Gastroesophageal sphincter (tissue), 3 donors: Measurements from ENCODE around the gene LRCH3.

Source experiments
- EP300 ChIP-seq: sonication (generic); formaldehyde crosslinking; IDR thresholded peaks from one replicate; pipeline ENCODE4 v1.6.1; 2017; ENCODE audit warnings: antibody characterized with exemption, mild to moderate bottlenecking
- POLR2A ChIP-seq, 2 donors: fragments of 450-650 bp; IDR thresholded peaks; one replicate each; pipeline ENCODE4 v1.6.1; 2017; ENCODE audit warnings: antibody characterized with exemption in 2 of 2, mild to moderate bottlenecking in 2 of 2, moderate library complexity in 1 of 2
- TF ChIP-seq, protein P1 (sequence below), 4 experiments: fragments of 200-600 bp in 2 of 4; fragments of 450-650 bp in 2 of 4; sonication (generic) in 1 of 4; IDR thresholded peaks; one replicate each; pipeline ENCODE4 v1.5.1; 2017 to 2019; ENCODE audit warnings: antibody characterized with exemption in 4 of 4, mild to moderate bottlenecking in 2 of 4, moderate library complexity in 2 of 4

DNA sequence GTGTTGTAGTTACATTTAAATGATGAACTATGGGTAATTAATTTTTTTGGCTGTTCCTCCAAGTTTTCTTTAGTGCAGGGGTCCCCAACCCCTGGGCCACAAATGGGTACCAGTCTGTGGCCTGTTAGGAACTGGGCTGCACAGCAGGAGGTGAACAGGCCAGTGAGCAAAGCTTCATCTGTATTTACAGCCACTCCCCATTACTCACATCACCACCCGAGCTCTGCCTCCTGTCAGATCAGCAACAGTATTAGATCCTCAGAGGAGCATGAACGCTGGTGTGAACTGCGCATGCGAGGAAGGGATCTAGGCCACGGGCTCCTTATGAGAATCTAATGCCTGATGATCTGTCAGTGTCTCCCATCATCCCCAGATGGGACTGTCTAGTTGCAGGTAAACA lies 83.0 kb downstream of the LRCH3 start:
- TF ChIP-seq POLR2A (IDR thresholded peaks at IDR 0.05) (no peak), EP300 (no peak)
- TF ChIP-seq, protein P1, sequence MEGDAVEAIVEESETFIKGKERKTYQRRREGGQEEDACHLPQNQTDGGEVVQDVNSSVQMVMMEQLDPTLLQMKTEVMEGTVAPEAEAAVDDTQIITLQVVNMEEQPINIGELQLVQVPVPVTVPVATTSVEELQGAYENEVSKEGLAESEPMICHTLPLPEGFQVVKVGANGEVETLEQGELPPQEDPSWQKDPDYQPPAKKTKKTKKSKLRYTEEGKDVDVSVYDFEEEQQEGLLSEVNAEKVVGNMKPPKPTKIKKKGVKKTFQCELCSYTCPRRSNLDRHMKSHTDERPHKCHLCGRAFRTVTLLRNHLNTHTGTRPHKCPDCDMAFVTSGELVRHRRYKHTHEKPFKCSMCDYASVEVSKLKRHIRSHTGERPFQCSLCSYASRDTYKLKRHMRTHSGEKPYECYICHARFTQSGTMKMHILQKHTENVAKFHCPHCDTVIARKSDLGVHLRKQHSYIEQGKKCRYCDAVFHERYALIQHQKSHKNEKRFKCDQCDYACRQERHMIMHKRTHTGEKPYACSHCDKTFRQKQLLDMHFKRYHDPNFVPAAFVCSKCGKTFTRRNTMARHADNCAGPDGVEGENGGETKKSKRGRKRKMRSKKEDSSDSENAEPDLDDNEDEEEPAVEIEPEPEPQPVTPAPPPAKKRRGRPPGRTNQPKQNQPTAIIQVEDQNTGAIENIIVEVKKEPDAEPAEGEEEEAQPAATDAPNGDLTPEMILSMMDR (IDR thresholded peaks at IDR 0.05): no peak
